GM23338 (cell line): ENCODE data around the gene LSM14B. TPM values are rescaled to one million over a fixed set of nuclear protein-coding genes. Genes with fewer than 3 reads are reported as not detected.

Experiments used
- ATAC-seq: fragments of 200-7000 bp; cut with Tn5 transposase; 3 replicates; pipeline ENCODE4 v1.9.1; 2020
- DNase-seq: peaks from one replicate; pipeline ENCODE4 v3.0.0-alpha.2; 2015; ENCODE audit warnings: low spot score
- H2AFZ ChIP-seq: fragments of 200-600 bp; sonication (generic); 2 replicates; pipeline ENCODE4 v1.8.0; 2016; ENCODE audit warnings: antibody characterized with exemption, mild to moderate bottlenecking, moderate library complexity
- H3F3A ChIP-seq: fragments of 200-600 bp; sonication (generic); replicated peaks from 2 replicates; pipeline ENCODE4 v1.8.0; 2017; ENCODE audit warnings: antibody characterized with exemption, mixed run types, low read depth
- H3K27ac ChIP-seq: fragments of 200-600 bp; sonication (generic); 2 replicates; pipeline ENCODE4 v1.6.1; 2016; ENCODE audit warnings: low read depth
- H3K27me3 ChIP-seq: fragments of 200-600 bp; sonication (generic); 2 replicates; pipeline ENCODE4 v1.8.0; 2016; ENCODE audit warnings: mild to moderate bottlenecking, mixed run types, moderate library complexity; ENCODE audit not compliant: insufficient read depth
- H3K36me3 ChIP-seq: fragments of 200-600 bp; sonication (generic); 2 replicates; pipeline ENCODE4 v1.8.0; 2016; ENCODE audit warnings: mild to moderate bottlenecking; ENCODE audit not compliant: insufficient read depth
- H3K4me1 ChIP-seq: fragments of 200-600 bp; sonication (generic); 2 replicates; pipeline ENCODE4 v1.8.0; 2016; ENCODE audit warnings: mild to moderate bottlenecking, moderate library complexity; ENCODE audit not compliant: insufficient read depth
- H3K4me2 ChIP-seq: fragments of 200-600 bp; sonication (generic); 2 replicates; pipeline ENCODE4 v1.7.1; 2017; ENCODE audit warnings: mixed run types
- H3K4me3 ChIP-seq: fragments of 200-600 bp; sonication (generic); 2 replicates; pipeline ENCODE4 v1.6.1; 2016; ENCODE audit warnings: mixed run types
- H3K79me2 ChIP-seq: fragments of 200-600 bp; sonication (generic); replicated peaks from 2 replicates; pipeline ENCODE4 v1.8.0; 2017; ENCODE audit warnings: mild to moderate bottlenecking; ENCODE audit not compliant: insufficient read depth
- H3K9me2 ChIP-seq: fragments of 200-600 bp; sonication (generic); 2 replicates; pipeline ENCODE4 v1.8.0; 2017; ENCODE audit not compliant: insufficient read depth
- H4K20me1 ChIP-seq: fragments of 200-600 bp; sonication (generic); replicated peaks from 2 replicates; pipeline ENCODE4 v1.8.0; 2017; ENCODE audit warnings: mild to moderate bottlenecking; ENCODE audit not compliant: insufficient read depth
- H3K27ac Mint-ChIP-seq: 2 replicates; pipeline ENCODE4 v1.8.0; 2020; ENCODE audit warnings: inconsistent platforms, mild to moderate bottlenecking, moderate library complexity, mixed read lengths
- H3K27me3 Mint-ChIP-seq: 3 replicates; pipeline ENCODE4 v1.8.0; 2022; ENCODE audit warnings: low read depth, mild to moderate bottlenecking, moderate library complexity, mixed read lengths, inconsistent platforms; ENCODE audit not compliant: insufficient read depth, poor library complexity
- H3K36me3 Mint-ChIP-seq: 3 replicates; pipeline ENCODE4 v1.8.0; 2021; ENCODE audit warnings: low read depth, mild to moderate bottlenecking, inconsistent platforms, moderate library complexity, mixed read lengths
- H3K4me1 Mint-ChIP-seq: 3 replicates; pipeline ENCODE4 v1.8.0; 2020; ENCODE audit warnings: mild to moderate bottlenecking, inconsistent platforms, mixed read lengths
- H3K4me3 Mint-ChIP-seq: 3 replicates; pipeline ENCODE4 v1.8.0; 2021; ENCODE audit warnings: moderate library complexity, mild to moderate bottlenecking, inconsistent platforms, mixed read lengths
- H3K9me3 Mint-ChIP-seq: 3 replicates; pipeline ENCODE4 v1.8.0; 2020; ENCODE audit warnings: moderate library complexity, mild to moderate bottlenecking, inconsistent platforms, mixed read lengths
- CREB1 ChIP-seq: fragments of 250-450 bp; sonication (Bioruptor Pico); IDR thresholded peaks from 2 replicates; pipeline ENCODE4 v1.5.0; 2020; ENCODE audit warnings: low read depth, mild to moderate bottlenecking, moderate library complexity
- ETS1 ChIP-seq: IDR thresholded peaks from 2 replicates; pipeline ENCODE4 v1.6.1; 2016; ENCODE audit warnings: antibody characterized with exemption
- EZH2 ChIP-seq: fragments of 200-600 bp; sonication (generic); IDR thresholded peaks from one replicate; pipeline ENCODE4 v1.8.0; 2017; ENCODE audit warnings: antibody characterized with exemption, mild to moderate bottlenecking, low read depth; ENCODE audit not compliant: unreplicated experiment
- JUNB ChIP-seq: IDR thresholded peaks from one replicate; pipeline ENCODE4 v1.6.1; 2016; ENCODE audit warnings: antibody characterized with exemption; ENCODE audit not compliant: unreplicated experiment
- NANOG ChIP-seq: IDR thresholded peaks from 2 replicates; pipeline ENCODE4 v1.6.1; 2016; ENCODE audit warnings: antibody characterized with exemption, borderline replicate concordance
- POLR2AphosphoS5 ChIP-seq: IDR thresholded peaks from 2 replicates; pipeline ENCODE4 v1.6.1; 2016; ENCODE audit warnings: antibody characterized with exemption, low read depth
- REST ChIP-seq: IDR thresholded peaks from one replicate; pipeline ENCODE4 v1.6.1; 2018; ENCODE audit warnings: antibody characterized with exemption; ENCODE audit not compliant: unreplicated experiment
- STAT1 ChIP-seq: IDR thresholded peaks from one replicate; pipeline ENCODE4 v1.6.1; 2016; ENCODE audit warnings: antibody characterized with exemption; ENCODE audit not compliant: unreplicated experiment
- ZNF114 ChIP-seq: fragments of 250-450 bp; sonication (Bioruptor Pico); IDR thresholded peaks from 2 replicates; pipeline ENCODE4 v1.5.0; 2020; ENCODE audit warnings: mild to moderate bottlenecking, moderate library complexity
- ZNF331 ChIP-seq: fragments of 250-450 bp; sonication (Bioruptor Pico); IDR thresholded peaks from 2 replicates; pipeline ENCODE4 v1.5.0; 2020; ENCODE audit warnings: low read depth, mild to moderate bottlenecking, moderate library complexity
- ZNF462 ChIP-seq: fragments of 250-450 bp; sonication (Bioruptor Pico); IDR thresholded peaks from 2 replicates; pipeline ENCODE4 v1.5.0; 2020; ENCODE audit warnings: mild to moderate bottlenecking, moderate library complexity
- polyA plus RNA-seq: library from polyadenylated mRNA; unstranded; fragments of >200 nt; fragmentation: Nextera tagmentation; extraction: Ambion mirVana; gene quantifications from 2 replicates; pipeline ENCODE4 v1.2.1, GENCODE V29; 2016
- total RNA-seq: library from RNA; depleted of rRNA; stranded (reverse); fragments of >200 nt; shearing (Covaris generic); gene quantifications from 2 replicates; pipeline ENCODE4 v1.2.3, GENCODE V29; 2014

Gene LSM14B
- total and polyA plus RNA-seq, 2 experiments from 2014 or later, result 9.6 to 55.7 TPM

GRCh38 chr20:62159839-62160238 lies 37.6 kb downstream of the LSM14B start (continued):
- TF ChIP-seq REST (no peak), JUNB (no peak), NANOG (no peak), CREB1 (CRISPR knock-in tag) (no peak), ETS1 (no peak), STAT1 (no peak), EZH2 (no peak), POLR2AphosphoS5 (no peak), ZNF114 (CRISPR knock-in tag) (no peak)

GRCh38 chr20:62160253-62160652 lies 38.0 kb downstream of the LSM14B start:
- Mint-ChIP-seq H3K27ac (no peak overlapping the region), H3K9me3 (no peaks in the 10 kb centered on the region), H3K4me1 (peaks cover 12% of the 10 kb centered on the region), H3K36me3 (peaks cover 42% of the 10 kb centered on the region), H3K27me3 (peaks cover 2% of the 10 kb centered on the region), H3K4me3 (no peak overlapping the region)
- Histone ChIP-seq H3K27me3 (no peaks in the 10 kb centered on the region), H3K9me2 (no peaks in the 10 kb centered on the region), H3K4me1 (peaks cover 14% of the 10 kb centered on the region), H3K4me2 (no peak overlapping the region), H4K20me1 (peaks cover 11% of the 10 kb centered on the region; the same call in 1 of the 2 replicates), H3F3A (peaks cover 4% of the 10 kb centered on the region; the same call in 1 of the 2 replicates), H3K4me3 (no peak overlapping the region), H3K79me2 (peaks cover 34% of the 10 kb centered on the region), H3K27ac (no peak overlapping the region), H2AFZ (no peak overlapping the region), H3K36me3 (peaks cover 16% of the 10 kb centered on the region; the same call in 1 of the 2 replicates)
- no peak for ATAC-seq
- DNase-seq, result no peak
- no peak for TF ChIP-seq ZNF462 (CRISPR knock-in tag)
- no peak for TF ChIP-seq ZNF114 (CRISPR knock-in tag)
- no peak for TF ChIP-seq REST
- no peak for TF ChIP-seq STAT1
- TF ChIP-seq ZNF331 (CRISPR knock-in tag), result no peak
- TF ChIP-seq POLR2AphosphoS5, result no peak
